Right atrium auricular region (tissue), 2 donors: ENCODE results near the gene CCDC134. TPM values are rescaled to one million over a fixed set of nuclear protein-coding genes. Genes with fewer than 3 reads are reported as not detected.

ENCODE experiments used
- DNase-seq: peaks from one replicate; pipeline ENCODE4 v3.0.0-alpha.2; 2019; ENCODE audit warnings: low spot score
- H3K27ac ChIP-seq, 2 donors: fragments of 200-600 bp; sonication (generic); 1 replicate in 1 of 2; 2 replicates in 1 of 2; pipeline ENCODE4 v1.5.1; 2016 to 2019
- H3K27me3 ChIP-seq, 2 donors: fragments of 200-600 bp; sonication (generic); one replicate each; pipeline versions ENCODE4 v1.5.1 to v1.6.0; 2017 to 2019
- H3K36me3 ChIP-seq: fragments of 200-600 bp; sonication (generic); one replicate; pipeline ENCODE4 v1.5.1; 2016
- H3K4me1 ChIP-seq, 2 donors: fragments of 200-600 bp; sonication (generic); one replicate each; pipeline versions ENCODE4 v1.5.1 to v1.6.0; 2017 to 2019
- H3K4me3 ChIP-seq, 2 donors: fragments of 200-600 bp; sonication (generic); 1 replicate in 1 of 2; 2 replicates in 1 of 2; pipeline ENCODE4 v1.5.1; 2017 to 2019; ENCODE audit warnings: mild to moderate bottlenecking in 1 of 2, moderate library complexity in 1 of 2
- H3K9me3 ChIP-seq, 2 donors: fragments of 200-600 bp; sonication (generic); one replicate each; pipeline ENCODE4 v1.5.1; 2019
- total RNA-seq, 2 donors: library from RNA; depleted of rRNA; stranded (reverse); fragments of >200 nt; gene quantifications; one replicate each; pipeline ENCODE4 v1.1.0, GENCODE V29; 2016
- TF ChIP-seq, protein P1 (sequence below), 2 donors: fragments of 200-600 bp; sonication (generic); IDR thresholded peaks; one replicate each; pipeline ENCODE4 v1.5.1; 2019; ENCODE audit warnings: antibody characterized with exemption in 2 of 2

The CCDC134 gene
- total RNA-seq, 2 donors from 2014 or later, result 4.0 to 6.4 TPM

DNA sequence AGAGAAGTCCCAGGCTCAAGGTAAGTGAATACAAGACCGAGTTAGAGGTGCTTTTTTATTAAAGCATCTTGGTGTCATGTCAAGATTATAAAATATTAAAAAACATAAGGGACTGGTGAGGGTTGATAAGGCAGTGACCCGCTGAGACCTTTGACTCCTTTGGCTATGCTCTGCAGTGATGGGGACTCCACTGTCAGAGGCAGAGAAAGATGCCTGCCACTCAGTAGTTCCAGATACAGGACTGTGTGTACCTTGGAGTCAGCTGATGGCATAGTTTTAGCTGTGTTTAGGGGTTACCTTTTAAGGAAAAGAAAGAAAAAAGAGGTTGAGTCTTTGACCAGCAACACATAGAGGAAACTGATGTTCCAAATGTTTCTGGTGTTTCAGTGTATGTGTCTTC, 73.6 kb downstream of the CCDC134 start:
- Histone ChIP-seq H3K9me3 (no peaks in the 10 kb centered on the region), H3K27me3 (no peaks in the 10 kb centered on the region), H3K36me3 (peaks cover 75% of the 10 kb centered on the region), H3K27ac (no peak overlapping the region), H3K4me1 (peaks cover 0 to 4% of the 10 kb centered on the region in 2 donors), H3K4me3 (no peak overlapping the region)
- DNase-seq, result no peak
- TF ChIP-seq, protein P1, sequence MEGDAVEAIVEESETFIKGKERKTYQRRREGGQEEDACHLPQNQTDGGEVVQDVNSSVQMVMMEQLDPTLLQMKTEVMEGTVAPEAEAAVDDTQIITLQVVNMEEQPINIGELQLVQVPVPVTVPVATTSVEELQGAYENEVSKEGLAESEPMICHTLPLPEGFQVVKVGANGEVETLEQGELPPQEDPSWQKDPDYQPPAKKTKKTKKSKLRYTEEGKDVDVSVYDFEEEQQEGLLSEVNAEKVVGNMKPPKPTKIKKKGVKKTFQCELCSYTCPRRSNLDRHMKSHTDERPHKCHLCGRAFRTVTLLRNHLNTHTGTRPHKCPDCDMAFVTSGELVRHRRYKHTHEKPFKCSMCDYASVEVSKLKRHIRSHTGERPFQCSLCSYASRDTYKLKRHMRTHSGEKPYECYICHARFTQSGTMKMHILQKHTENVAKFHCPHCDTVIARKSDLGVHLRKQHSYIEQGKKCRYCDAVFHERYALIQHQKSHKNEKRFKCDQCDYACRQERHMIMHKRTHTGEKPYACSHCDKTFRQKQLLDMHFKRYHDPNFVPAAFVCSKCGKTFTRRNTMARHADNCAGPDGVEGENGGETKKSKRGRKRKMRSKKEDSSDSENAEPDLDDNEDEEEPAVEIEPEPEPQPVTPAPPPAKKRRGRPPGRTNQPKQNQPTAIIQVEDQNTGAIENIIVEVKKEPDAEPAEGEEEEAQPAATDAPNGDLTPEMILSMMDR (IDR thresholded peaks at IDR 0.05), result no peak

DNA sequence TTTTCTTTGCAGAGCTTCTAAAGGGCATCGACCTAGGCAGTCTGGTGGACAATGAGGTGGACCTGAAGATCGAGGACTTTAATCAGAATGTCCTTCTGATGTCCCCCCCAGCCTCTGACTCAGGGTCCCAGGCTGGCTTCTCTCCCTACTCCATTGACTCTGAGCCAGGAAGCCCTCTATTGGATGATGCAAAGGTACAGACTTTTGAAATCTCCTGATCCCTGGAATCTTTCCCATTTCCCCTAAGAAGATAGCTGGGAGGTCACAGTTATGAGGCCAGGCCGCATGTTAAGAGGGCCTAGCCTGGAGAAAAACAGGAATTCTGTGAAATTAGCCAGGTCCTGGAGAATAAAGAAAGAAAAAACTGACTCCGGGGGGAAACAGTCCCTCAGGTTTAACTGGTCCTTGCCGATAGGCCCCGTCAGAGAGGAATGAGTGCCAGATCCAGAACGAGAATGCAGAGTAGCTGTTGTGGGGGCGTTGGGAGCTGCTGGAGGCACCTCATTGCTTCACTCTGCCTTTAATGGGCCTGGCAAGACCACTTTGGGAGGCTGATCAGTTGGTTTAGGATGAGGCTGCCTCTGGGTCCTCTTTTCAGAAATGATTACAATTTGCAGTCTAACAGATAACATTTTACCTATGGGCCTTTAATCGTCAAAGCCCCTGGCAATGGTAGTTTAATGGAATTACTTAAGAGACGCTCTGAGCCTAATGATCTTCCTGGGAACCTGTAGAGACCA, 75.2 kb downstream of the CCDC134 start:
- no peak for DNase-seq
- Histone ChIP-seq H3K27ac (no peak overlapping the region), H3K9me3 (no peaks in the 10 kb centered on the region), H3K27me3 (no peaks in the 10 kb centered on the region), H3K36me3 (peaks cover 72% of the 10 kb centered on the region), H3K4me1 (peaks cover 0 to 4% of the 10 kb centered on the region in 2 donors), H3K4me3 (no peak overlapping the region)
- TF ChIP-seq, protein P1 (IDR thresholded peaks at IDR 0.05), result no peak

Other genes starting within 250 kb of the CCDC134 start
- 100 to 1,000 TPM; 257 to 324 TPM for gene CSDC2, start 239.7 kb upstream of the CCDC134 start, total RNA-seq
- gene PMM1, start 210.8 kb upstream of the CCDC134 start, total RNA-seq, result 10 to 100 TPM; 17.3 TPM
- 10 to 100 TPM; 62.3 to 65.8 TPM for gene DESI1, start 179.6 kb upstream of the CCDC134 start, total RNA-seq
- gene XRCC6, start 179.4 kb upstream of the CCDC134 start, total RNA-seq, result 100 to 1,000 TPM; 161 to 174 TPM
- gene SNU13, start 111.8 kb upstream of the CCDC134 start, total RNA-seq, result 100 to 1,000 TPM; 183 to 226 TPM
- 10 to 100 TPM in 1 of 2 donors, under 1 TPM in 1; 0.71 to 15.5 TPM for gene MEI1, start 101.2 kb upstream of the CCDC134 start, total RNA-seq
- gene SREBF2, start 32.4 kb downstream of the CCDC134 start, total RNA-seq, result 10 to 100 TPM; 45.6 to 61.4 TPM
- gene SHISA8, start 114.4 kb downstream of the CCDC134 start, total RNA-seq, result under 1 TPM; 0.31 to 0.67 TPM
- under 1 TPM; 0.11 to 0.12 TPM for gene TNFRSF13C, start 126.1 kb downstream of the CCDC134 start, total RNA-seq
- not detected for gene CENPM, start 146.5 kb downstream of the CCDC134 start, total RNA-seq
- under 1 TPM in 1 of 2 donors, not detected in 1; 0.07 TPM for gene SEPTIN3, start 168.8 kb downstream of the CCDC134 start, total RNA-seq
- under 1 TPM in 1 of 2 donors, not detected in 1; 0.22 TPM for gene WBP2NL, start 198.1 kb downstream of the CCDC134 start, total RNA-seq